Gastrocnemius medialis (tissue), 4 donors: ENCODE data around the gene NAP1L4. TPM values are rescaled to one million over a fixed set of nuclear protein-coding genes. Genes with fewer than 3 reads are reported as not detected.

Experiments used
- ATAC-seq, 2 donors: fragments of 150-250 bp; one replicate each; pipeline ENCODE4 v1.9.1; 2016
- DNase-seq, 2 donors: peaks; one replicate each; pipeline ENCODE4 v3.0.0-alpha.2; 2019
- H3K27ac ChIP-seq, 4 donors: fragments of 200-600 bp; sonication (generic); 1 replicate in 1 of 4; 2 replicates in 3 of 4; pipeline ENCODE4 v1.5.1; 2016 to 2018; ENCODE audit warnings: mild to moderate bottlenecking in 2 of 4, moderate library complexity in 1 of 4
- H3K27me3 ChIP-seq, 3 donors: fragments of 200-600 bp; sonication (generic) in 2 of 3; 1 replicate in 1 of 3; 2 replicates in 2 of 3; pipeline versions ENCODE4 v1.5.1 to v1.6.0; 2016 to 2019; ENCODE audit warnings: mild to moderate bottlenecking in 1 of 3, moderate library complexity in 1 of 3
- H3K36me3 ChIP-seq, 2 donors: fragments of 200-600 bp; sonication (generic) in 1 of 2; one replicate each; pipeline ENCODE4 v1.5.1; 2017 to 2018
- H3K4me1 ChIP-seq, 2 donors: fragments of 200-600 bp; sonication (generic) in 1 of 2; one replicate each; pipeline ENCODE4 v1.5.1; 2016 to 2017; ENCODE audit warnings: mild to moderate bottlenecking in 2 of 2
- H3K4me3 ChIP-seq, 4 donors: fragments of 200-600 bp; sonication (generic) in 3 of 4; 1 replicate in 1 of 4; 2 replicates in 3 of 4; pipeline ENCODE4 v1.5.1; 2016 to 2019; ENCODE audit warnings: mild to moderate bottlenecking in 2 of 4
- H3K9me3 ChIP-seq, 3 donors: fragments of 200-600 bp; sonication (generic) in 2 of 3; 1 replicate in 1 of 3; 2 replicates in 2 of 3; pipeline ENCODE4 v1.5.1; 2016 to 2019
- CTCF ChIP-seq, 5 experiments: fragments of 450-650 bp in 3 of 5; fragments of 200-600 bp in 2 of 5; sonication (generic) in 2 of 5; IDR thresholded peaks in 4 of 5; conservative IDR thresholded peaks in 1 of 5; 1 replicate in 4 of 5; 2 replicates in 1 of 5; pipeline ENCODE4 v1.5.1; 2016 to 2019; ENCODE audit warnings: antibody characterized with exemption in 5 of 5, mild to moderate bottlenecking in 3 of 5, moderate library complexity in 3 of 5
- POLR2A ChIP-seq, 2 donors: fragments of 450-650 bp; IDR thresholded peaks; one replicate each; pipeline ENCODE4 v1.6.1; 2017; ENCODE audit warnings: antibody characterized with exemption in 2 of 2, mild to moderate bottlenecking in 2 of 2, moderate library complexity in 2 of 2
- in situ Hi-C, 4 donors: fragments of 200-750 bp; cut with MboI; loops; one replicate each; pipeline versions ENCODE4 v1.15.0 to v1.8.0; 2017; ENCODE audit warnings: low sequenced_read_pairs in 4 of 4
- intact Hi-C: fragments of 100-400 bp; cut with DNase I; formaldehyde crosslinking; loops from one replicate; pipeline ENCODE4 v1.15.1; 2023; ENCODE audit warnings: low total_unique reads
- total RNA-seq, 4 donors: library from RNA; depleted of rRNA; stranded (reverse); fragments of >200 nt; gene quantifications; one replicate each; pipeline versions ENCODE4 v1.1.0 to v1.2.3, GENCODE V29; 2016

The NAP1L4 gene
- total RNA-seq, 4 donors from 2014 or later, result 86.4 to 123 (median 111) TPM

- intact Hi-C loops (no loop called here), in situ Hi-C loops (no loop called here)
- Histone ChIP-seq H3K36me3 (no peaks in the 10 kb centered on the region), H3K27ac (no peak overlapping the region), H3K4me1 (peaks cover 4 to 9% of the 10 kb centered on the region in 2 donors), H3K4me3 (no peak overlapping the region), H3K9me3 (no peaks in the 10 kb centered on the region), H3K27me3 (peaks cover 23 to 43% (median 39%) of the 10 kb centered on the region in 3 donors)
- DNase-seq, result no peak
- no peak for ATAC-seq
- no peak for TF ChIP-seq POLR2A (IDR thresholded peaks at IDR 0.05)
- no peak for TF ChIP-seq CTCF (IDR thresholded peaks at IDR 0.05 in 4 of 5, conservative IDR thresholded peaks at IDR 0.05 in 1 of 5)
Observed at GRCh38 chr11:2926611-2927051, 65.5 kb downstream of the NAP1L4 start.

GRCh38 chr11:2924821-2925675, 67.1 kb downstream of the NAP1L4 start:
- DNase-seq (no peak), ATAC-seq (no peak)
- Histone ChIP-seq H3K4me3 (no peak overlapping the region), H3K27me3 (peaks cover 17 to 31% (median 23%) of the 10 kb centered on the region in 3 donors), H3K27ac (no peak overlapping the region), H3K9me3 (no peaks in the 10 kb centered on the region), H3K36me3 (no peaks in the 10 kb centered on the region), H3K4me1 (peaks cover 4 to 9% of the 10 kb centered on the region in 2 donors)
- in situ Hi-C loops, result no loop called here
- intact Hi-C loops, result no loop called here
- TF ChIP-seq POLR2A (IDR thresholded peaks at IDR 0.05) (no peak), CTCF (IDR thresholded peaks at IDR 0.05 in 4 of 5, conservative IDR thresholded peaks at IDR 0.05 in 1 of 5) (no peak)

DNA sequence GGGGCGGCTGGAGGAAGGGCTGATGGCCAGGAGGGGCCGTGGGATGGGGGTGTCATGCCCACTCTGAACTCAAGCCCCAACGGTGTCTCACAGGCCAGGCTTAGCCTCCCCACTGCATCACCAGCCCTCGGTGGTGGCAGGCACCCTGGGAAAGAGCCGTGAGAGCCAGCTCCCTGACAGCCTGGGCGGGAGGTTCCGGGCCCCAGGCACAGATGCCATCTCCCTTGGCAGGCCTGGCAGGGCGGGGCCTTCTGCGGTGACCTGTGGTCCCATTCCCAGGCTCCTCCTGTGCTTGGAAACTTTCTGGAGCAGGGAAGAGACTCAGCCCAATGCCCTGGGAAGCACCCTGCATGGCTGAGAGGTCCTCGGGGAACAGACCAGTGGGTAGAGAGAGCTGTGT, 67.7 kb downstream of the NAP1L4 start:
- TF ChIP-seq POLR2A (IDR thresholded peaks at IDR 0.05) (no peak), CTCF (IDR thresholded peaks at IDR 0.05 in 4 of 5, conservative IDR thresholded peaks at IDR 0.05 in 1 of 5) (no peak)
- H3K36me3 ChIP-seq, result no peaks in the 10 kb centered on the region
- no peak overlapping the region for H3K27ac ChIP-seq

DNA sequence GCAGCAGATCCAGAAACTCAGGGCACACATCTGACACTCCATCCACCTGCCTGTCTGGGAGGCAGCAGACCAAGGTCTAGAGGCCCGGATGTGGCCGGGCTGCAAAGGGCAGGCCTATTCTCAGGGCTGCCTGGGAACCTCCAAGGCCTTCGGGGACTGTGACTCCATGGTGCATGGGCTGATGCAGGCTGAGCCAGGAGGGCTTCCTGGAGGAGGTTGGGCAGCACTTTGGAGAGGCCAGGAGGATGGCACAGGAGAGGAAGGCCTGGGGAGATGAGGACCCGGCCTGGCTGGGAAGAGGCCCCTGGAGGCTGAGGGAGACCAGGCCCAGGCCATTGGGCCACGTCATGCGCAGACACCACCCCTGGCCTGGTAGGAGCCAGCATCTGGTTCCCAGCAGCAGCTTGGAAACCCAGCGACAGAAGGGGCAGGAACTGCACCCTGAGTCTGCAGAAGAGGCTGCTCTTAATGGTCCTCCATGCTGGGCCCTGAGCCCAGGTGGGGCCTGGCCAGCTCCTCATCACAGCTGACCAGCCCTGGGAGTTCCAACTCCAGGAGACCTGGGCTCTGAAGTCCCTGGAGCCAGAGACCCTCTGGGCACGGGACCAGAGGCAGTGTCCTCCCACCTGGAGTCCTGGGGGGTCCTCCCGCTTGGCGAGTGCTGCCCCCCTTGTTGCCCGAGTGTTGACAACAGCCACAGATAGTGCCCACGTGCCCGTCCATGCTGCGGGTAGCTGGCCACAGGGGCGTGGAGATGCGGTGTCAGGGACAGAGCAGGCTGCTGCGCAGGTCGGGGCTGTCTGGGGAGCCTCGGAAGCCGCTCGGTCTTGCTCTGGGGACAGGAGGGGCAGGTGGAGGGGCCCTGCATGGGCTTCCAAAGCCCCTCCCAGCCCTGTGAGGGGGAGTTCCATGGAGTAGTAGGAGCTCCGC, 68.4 kb downstream of the NAP1L4 start:
- Histone ChIP-seq H3K4me3 (no peak overlapping the region), H3K36me3 (no peaks in the 10 kb centered on the region), H3K9me3 (no peaks in the 10 kb centered on the region), H3K4me1 (peaks cover 0 to 6% of the 10 kb centered on the region in 2 donors), H3K27ac (no peak overlapping the region), H3K27me3 (peaks cover 10 to 20% (median 13%) of the 10 kb centered on the region in 3 donors)
- ATAC-seq, result no peak
- TF ChIP-seq POLR2A (IDR thresholded peaks at IDR 0.05) (no peak), CTCF (IDR thresholded peaks at IDR 0.05 in 4 of 5, conservative IDR thresholded peaks at IDR 0.05 in 1 of 5) (no peak)
- in situ Hi-C loops (no loop called here), intact Hi-C loops (no loop called here)
- DNase-seq, result no peak

More for the DNA sequence above, 67.7 kb downstream of the NAP1L4 start:
- Histone ChIP-seq H3K9me3 (no peaks in the 10 kb centered on the region), H3K27me3 (peaks cover 10 to 25% (median 18%) of the 10 kb centered on the region in 3 donors), H3K4me3 (no peak overlapping the region), H3K4me1 (peaks cover 0 to 9% of the 10 kb centered on the region in 2 donors)
- in situ Hi-C loops (no loop called here), intact Hi-C loops (no loop called here)
- ATAC-seq (no peak), DNase-seq (no peak)
